H1 (cell line): ENCODE measurements around the gene ZBTB49. TPM values are rescaled to one million over a fixed set of nuclear protein-coding genes. Genes with fewer than 3 reads are reported as not detected.

Experiments used
- CTCF ChIA-PET: fragments of 300-600 bp; sonication (Branson Sonifier 250); formaldehyde crosslinking; loops from one replicate; lab custom pipeline; 2021; ENCODE audit not compliant: partially characterized antibody; lab: Charles Lee
- POLR2A ChIA-PET: fragments of 300-600 bp; sonication (Branson Sonifier 250); formaldehyde crosslinking; loops from one replicate; lab custom pipeline; 2021; ENCODE audit warnings: inconsistent platforms; ENCODE audit not compliant: partially characterized antibody; lab: Charles Lee
- DNase-seq, 2 experiments: peaks; one replicate each; pipeline versions ENCODE4 v3.0.0 to v3.0.0-alpha.2; 2010 to 2022; ENCODE audit warnings: low spot score in 2 of 2, low read depth in 1 of 2, mixed read lengths in 1 of 2
- FAIRE-seq: peaks from 2 replicates; lab custom pipeline; 2011; peaks lifted over from hg19 to GRCh38; lab: Jason Lieb, UNC
- H2AFZ ChIP-seq: 2 replicates; pipeline ENCODE4 v1.8.1; 2012; ENCODE audit warnings: low read length, inconsistent platforms
- H2AK5ac ChIP-seq: 2 replicates; pipeline ENCODE4 v1.6.1; 2013; ENCODE audit warnings: low read depth, low read length
- H2BK120ac ChIP-seq: replicated peaks from 2 replicates; pipeline ENCODE3; 2013; ENCODE audit warnings: low read depth, low read length, inconsistent platforms
- H2BK12ac ChIP-seq: 2 replicates; pipeline ENCODE4 v1.6.1; 2013; ENCODE audit warnings: low read depth, low read length
- H2BK15ac ChIP-seq: 2 replicates; pipeline ENCODE4 v1.6.1; 2013; ENCODE audit warnings: low read length
- H2BK20ac ChIP-seq: 2 replicates; pipeline ENCODE4 v1.6.1; 2013; ENCODE audit warnings: low read length
- H2BK5ac ChIP-seq: 2 replicates; pipeline ENCODE4 v1.6.1; 2013; ENCODE audit warnings: low read depth, low read length
- H3K14ac ChIP-seq: 2 replicates; pipeline ENCODE4 v1.6.1; 2013; ENCODE audit warnings: inconsistent platforms; ENCODE audit not compliant: insufficient read length
- H3K18ac ChIP-seq: 2 replicates; pipeline ENCODE4 v1.6.1; 2013; ENCODE audit warnings: low read length; ENCODE audit errors: extremely low read depth
- H3K23ac ChIP-seq: 2 replicates; pipeline ENCODE4 v1.6.1; 2013; ENCODE audit warnings: inconsistent platforms; ENCODE audit not compliant: insufficient read length
- H3K23me2 ChIP-seq: 2 replicates; pipeline ENCODE4 v1.6.1; 2013; ENCODE audit warnings: low read depth, low read length
- H3K27ac ChIP-seq: 2 replicates; pipeline ENCODE4 v1.6.1; 2011; ENCODE audit warnings: low read depth, low read length, inconsistent platforms
- H3K27me3 ChIP-seq, 4 experiments: replicated peaks in 1 of 4; 1 replicate in 1 of 4; 2 replicates in 3 of 4; pipeline versions ENCODE4 v1.6.1 to v1.8.1; 2011 to 2013; ENCODE audit warnings: low read length in 3 of 4, mild to moderate bottlenecking in 3 of 4, inconsistent platforms in 2 of 4, mixed read lengths in 2 of 4, moderate library complexity in 1 of 4; ENCODE audit not compliant: control insufficient read depth in 3 of 4, insufficient read depth in 3 of 4; ENCODE audit errors: extremely low read depth in 1 of 4
- H3K36me3 ChIP-seq, 4 experiments: 2 replicates each; pipeline versions ENCODE4 v1.6.1 to v1.8.1; 2011 to 2013; ENCODE audit warnings: mild to moderate bottlenecking in 4 of 4, low read length in 3 of 4, moderate library complexity in 2 of 4, control low read depth in 1 of 4, inconsistent platforms in 1 of 4; ENCODE audit not compliant: insufficient read depth in 4 of 4, control insufficient read depth in 2 of 4
- H3K4ac ChIP-seq: replicated peaks from 2 replicates; pipeline ENCODE3; 2013; ENCODE audit warnings: low read length, low read depth, mixed read lengths, inconsistent platforms; ENCODE audit not compliant: insufficient read length
- H3K4me1 ChIP-seq, 4 experiments: replicated peaks in 1 of 4; 1 replicate in 1 of 4; 2 replicates in 3 of 4; pipeline versions ENCODE4 v1.6.1 to v1.8.1; 2011 to 2013; ENCODE audit warnings: low read length in 3 of 4, inconsistent platforms in 2 of 4, mixed read lengths in 1 of 4; ENCODE audit not compliant: insufficient read depth in 4 of 4, control insufficient read depth in 3 of 4
- H3K4me2 ChIP-seq, 2 experiments: 2 replicates each; pipeline versions ENCODE4 v1.6.1 to v1.8.1; 2011 to 2013; ENCODE audit warnings: low read depth in 2 of 2, low read length in 2 of 2, control low read depth in 1 of 2, inconsistent platforms in 1 of 2, mild to moderate bottlenecking in 1 of 2; ENCODE audit not compliant: insufficient read depth in 1 of 2
- H3K4me3 ChIP-seq, 4 experiments: fragments of 200-600, 300-600 bp in 1 of 4; sonication (generic), shearing (Covaris generic), sonication (Bioruptor Twin) in 1 of 4; 2 replicates each; pipeline versions ENCODE4 v1.5.1 to v1.8.1; 2011 to 2016; ENCODE audit warnings: low read length in 4 of 4, low read depth in 3 of 4, control low read depth in 2 of 4, inconsistent platforms in 2 of 4, mild to moderate bottlenecking in 2 of 4, mixed read lengths in 1 of 4, moderate library complexity in 1 of 4; ENCODE audit not compliant: insufficient read depth in 2 of 4; ENCODE audit errors: extremely low read depth in 1 of 4
- H3K56ac ChIP-seq: replicated peaks from 2 replicates; pipeline ENCODE3; 2013; ENCODE audit warnings: low read depth, mild to moderate bottlenecking, mixed read lengths, low read length, inconsistent platforms; ENCODE audit not compliant: insufficient read length
- H3K79me1 ChIP-seq: 2 replicates; pipeline ENCODE4 v1.6.1; 2013; ENCODE audit warnings: low read depth, low read length, control low read depth
- H3K79me2 ChIP-seq, 2 experiments: 2 replicates each; pipeline versions ENCODE4 v1.6.1 to v1.8.1; 2012 to 2013; ENCODE audit warnings: low read length in 2 of 2, mild to moderate bottlenecking in 2 of 2, inconsistent platforms in 1 of 2; ENCODE audit not compliant: insufficient read depth in 2 of 2, control insufficient read depth in 1 of 2
- H3K9ac ChIP-seq, 4 experiments: replicated peaks in 1 of 4; 1 replicate in 1 of 4; 2 replicates in 3 of 4; pipeline versions ENCODE4 v1.6.1 to v1.8.1; 2011 to 2013; ENCODE audit warnings: low read depth in 3 of 4, low read length in 3 of 4, control low read depth in 2 of 4, mild to moderate bottlenecking in 2 of 4, moderate library complexity in 2 of 4, inconsistent platforms in 1 of 4; ENCODE audit errors: extremely low read depth in 1 of 4
- H3K9me3 ChIP-seq, 2 experiments: 2 replicates each; pipeline versions ENCODE4 v1.6.1 to v1.8.1; 2012 to 2013; ENCODE audit warnings: mild to moderate bottlenecking in 2 of 2, moderate library complexity in 2 of 2, control low read depth in 1 of 2, inconsistent platforms in 1 of 2, low read depth in 1 of 2, low read length in 1 of 2, mixed read lengths in 1 of 2; ENCODE audit not compliant: insufficient read depth in 2 of 2
- H4K20me1 ChIP-seq, 2 experiments: replicated peaks in 1 of 2; 2 replicates each; pipeline versions ENCODE3 to v1.8.1; 2011 to 2013; ENCODE audit warnings: inconsistent platforms in 2 of 2, low read length in 2 of 2, mild to moderate bottlenecking in 1 of 2; ENCODE audit not compliant: insufficient read depth in 2 of 2, control insufficient read depth in 1 of 2
- H4K5ac ChIP-seq: 2 replicates; pipeline ENCODE4 v1.6.1; 2013; ENCODE audit warnings: low read length, low read depth, mixed read lengths, inconsistent platforms; ENCODE audit not compliant: insufficient read length
- H4K8ac ChIP-seq: 2 replicates; pipeline ENCODE4 v1.8.0; 2013; ENCODE audit warnings: mild to moderate bottlenecking, moderate library complexity, low read length, inconsistent platforms; ENCODE audit not compliant: insufficient read depth; ENCODE audit errors: extremely low read depth
- H4K91ac ChIP-seq: replicated peaks from 2 replicates; pipeline ENCODE3; 2013; ENCODE audit warnings: low read length, mixed read lengths, inconsistent platforms; ENCODE audit not compliant: insufficient read length
- BACH1 ChIP-seq: IDR thresholded peaks from 2 replicates; pipeline ENCODE4 v1.6.1; 2012; ENCODE audit warnings: low read length, improper control_type of control experiment
- HDAC6 ChIP-seq: IDR thresholded peaks from one replicate; pipeline ENCODE4 v1.7.1; 2012; ENCODE audit warnings: low read depth, mild to moderate bottlenecking, inconsistent platforms, low read length, moderate library complexity
- RFX5 ChIP-seq: IDR thresholded peaks from 2 replicates; pipeline ENCODE4 v1.6.1; 2011; ENCODE audit warnings: low read depth, low read length, improper control_type of control experiment, borderline replicate concordance
- SP1 ChIP-seq: IDR thresholded peaks from 2 replicates; pipeline ENCODE4 v1.6.1; 2011; ENCODE audit warnings: low read depth, low read length
- TEAD4 ChIP-seq: IDR thresholded peaks from 2 replicates; pipeline ENCODE4 v1.6.1; 2012; ENCODE audit warnings: low read depth, low read length, inconsistent platforms, mixed read lengths
- YY1 ChIP-seq: IDR thresholded peaks from 2 replicates; pipeline ENCODE4 v1.6.1; 2011; ENCODE audit warnings: low read depth, mild to moderate bottlenecking, low read length
- WGBS, 2 experiments: shearing (Covaris generic) in 1 of 2; methylation state at CpG; one replicate each; pipeline versions ENCODE4 v1.1.6 to v1.1.7; 2013 to 2015; ENCODE audit warnings: low lambda C conversion rate in 2 of 2, mixed read lengths in 2 of 2, inconsistent platforms in 1 of 2, low coverage in 1 of 2, missing lambda C conversion rate in 1 of 2; ENCODE audit not compliant: insufficient replicate concordance in 2 of 2, insufficient coverage in 1 of 2, insufficient read length in 1 of 2; ENCODE audit errors: extremely low coverage in 1 of 2, missing lambda C conversion rate in 1 of 2; 5-methylcytosine and 5-hydroxymethylcytosine counted together
- polyA plus RNA-seq, 7 experiments: library from polyadenylated mRNA; depleted of rRNA in 3 of 7; stranded (reverse) in 5 of 7; unstranded in 2 of 7; fragments of >200 nt in 5 of 7; fragments of 200-250 nt in 2 of 7; gene quantifications; 1 replicate in 5 of 7; 2 replicates in 1 of 7; 4 replicates in 1 of 7; pipeline versions ENCODE4 v1.2.1 to v1.2.3, GENCODE V29; 2011 to 2013; ENCODE audit warnings: missing spikeins in 2 of 7, mixed read lengths in 2 of 7
- total RNA-seq: library from RNA; stranded (reverse); fragmentation: NEBNext Ultra II Directional; extraction: Animal tissue kit (Norgen Biotek cat#: 25700); gene quantifications from 2 replicates; pipeline ENCODE4 v1.2.1, GENCODE V29; 2021

Gene ZBTB49
- total and polyA plus RNA-seq, 2 of the 8 experiments (the other 6 are each of a cell fraction or from before 2014, with no cell fraction given), result 4.2 to 6.8 TPM

- H4K8ac ChIP-seq, result no peak overlapping the region
- 85% methylated on average over 9 of the region's 9 CpGs; no CpG with 5 or more reads in 1 of the 2 experiments for WGBS, 2 experiments
- H3K9ac ChIP-seq, result no peak overlapping the region
- H3K56ac ChIP-seq, result no peak overlapping the region
- ChIA-PET POLR2A (interaction anchor here (0.7 to 1.7 kb wide), 2 partner anchors 13 to 24 kb away, joined by 3 read pairs; no protein-coding TSS in a partner anchor), CTCF (interaction anchor here (1.8 to 2.7 kb wide), 3 partner anchors 8 to 37 kb away, joined by 5 to 8 read pairs (median 7); no protein-coding TSS in a partner anchor)
- H3K4me3 ChIP-seq, result no peak overlapping the region
- H2BK120ac ChIP-seq, result no peak overlapping the region
- H3K23ac ChIP-seq, result no peak overlapping the region
- H4K5ac ChIP-seq, result no peak overlapping the region
- no peaks in the 10 kb centered on the region for H3K79me1 ChIP-seq
- no peak overlapping the region for H3K4me2 ChIP-seq
- H3K4ac ChIP-seq, result no peak overlapping the region
- no peaks in the 10 kb centered on the region for H3K79me2 ChIP-seq
- H3K23me2 ChIP-seq, result no peaks in the 10 kb centered on the region
- H2BK20ac ChIP-seq, result no peak overlapping the region
- DNase-seq (no peak), FAIRE-seq (no peak)
- no peak overlapping the region; the same call in 1 of the 2 replicates for H2BK5ac ChIP-seq
- no peaks in the 10 kb centered on the region for H3K36me3 ChIP-seq
- peaks cover 0 to 2% (median 0%) of the 10 kb centered on the region in 4 experiments; a peak in 1 of 7 replicates for H3K27me3 ChIP-seq
- H3K14ac ChIP-seq, result no peak overlapping the region
- H4K20me1 ChIP-seq, result no peaks in the 10 kb centered on the region
- H3K9me3 ChIP-seq, result 0 out of 4 replicates have a peak, but pooled peaks cover 0 to 5% of the 10 kb centered on the region in 2 experiments
- no peak overlapping the region for H4K91ac ChIP-seq
- H2BK12ac ChIP-seq, result no peak overlapping the region
- no peak overlapping the region for H2AK5ac ChIP-seq
- H3K4me1 ChIP-seq, result no peaks in the 10 kb centered on the region; a peak in 1 of 7 replicates
- H2AFZ ChIP-seq, result no peak overlapping the region
- no peak overlapping the region for H3K18ac ChIP-seq
- no peak overlapping the region for H3K27ac ChIP-seq
- no peak overlapping the region for H2BK15ac ChIP-seq
- no peak for TF ChIP-seq HDAC6
- TF ChIP-seq SP1, result 0 out of 2 replicates have a peak, but pooled peaks have one; percentile 24
- TF ChIP-seq RFX5, result no peak
- peak; percentile 52; the same call in 1 of the 2 replicates for TF ChIP-seq YY1
- no peak for TF ChIP-seq BACH1
- TF ChIP-seq TEAD4, result peak; percentile 96
These were observed 74.6 kb downstream of the ZBTB49 start for GRCh38 chr4:4364486-4365208.
